ENCODE data around the gene HIKESHI.

DNA sequence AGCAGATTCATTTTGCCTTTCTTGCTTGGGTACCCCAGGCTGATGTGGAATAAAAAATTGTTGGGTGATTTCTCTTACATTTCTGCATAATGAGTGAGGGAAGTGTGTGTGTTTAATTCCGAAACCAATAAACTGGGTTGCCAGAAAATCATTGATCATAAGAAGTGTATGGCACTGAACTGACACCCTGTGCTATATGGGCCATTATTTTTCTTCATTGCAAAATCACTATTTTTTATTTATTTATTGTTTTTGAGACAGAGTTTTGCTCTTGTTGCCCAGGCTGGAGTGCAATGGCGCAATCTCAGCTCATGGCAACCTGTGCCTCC lies 14.6 kb upstream of the HIKESHI start:
- TF ChIP-seq CTCF (IDR thresholded peaks at IDR 0.05) (no peak), POLR2A (IDR thresholded peaks at IDR 0.05) (no peak), POLR2AphosphoS5 (IDR thresholded peaks at IDR 0.05) (no peak)

All from prostate gland (tissue), 2 donors.